Transverse colon (tissue), 4 donors: ENCODE data around the gene CRYGN.

Source experiments
- CTCF ChIP-seq, 5 experiments: fragments of 200-600 bp in 3 of 5; fragments of 450-650 bp in 2 of 5; sonication (generic) in 3 of 5; IDR thresholded peaks; 1 replicate in 2 of 5; 2 replicates in 3 of 5; pipeline ENCODE4 v1.5.1; 2016 to 2017; ENCODE audit warnings: antibody characterized with exemption in 5 of 5, inconsistent platforms in 3 of 5, mild to moderate bottlenecking in 2 of 5, moderate library complexity in 1 of 5
- EP300 ChIP-seq: sonication (generic); formaldehyde crosslinking; IDR thresholded peaks from one replicate; pipeline ENCODE4 v1.6.1; 2017; ENCODE audit warnings: antibody characterized with exemption, low read depth
- POLR2A ChIP-seq: fragments of 450-650 bp; IDR thresholded peaks from one replicate; pipeline ENCODE4 v1.6.1; 2016; ENCODE audit warnings: antibody characterized with exemption, mild to moderate bottlenecking, moderate library complexity
- POLR2AphosphoS5 ChIP-seq, 3 donors: sonication (generic); formaldehyde crosslinking; IDR thresholded peaks; one replicate each; pipeline ENCODE4 v1.6.1; 2016; ENCODE audit warnings: antibody characterized with exemption in 3 of 3

DNA sequence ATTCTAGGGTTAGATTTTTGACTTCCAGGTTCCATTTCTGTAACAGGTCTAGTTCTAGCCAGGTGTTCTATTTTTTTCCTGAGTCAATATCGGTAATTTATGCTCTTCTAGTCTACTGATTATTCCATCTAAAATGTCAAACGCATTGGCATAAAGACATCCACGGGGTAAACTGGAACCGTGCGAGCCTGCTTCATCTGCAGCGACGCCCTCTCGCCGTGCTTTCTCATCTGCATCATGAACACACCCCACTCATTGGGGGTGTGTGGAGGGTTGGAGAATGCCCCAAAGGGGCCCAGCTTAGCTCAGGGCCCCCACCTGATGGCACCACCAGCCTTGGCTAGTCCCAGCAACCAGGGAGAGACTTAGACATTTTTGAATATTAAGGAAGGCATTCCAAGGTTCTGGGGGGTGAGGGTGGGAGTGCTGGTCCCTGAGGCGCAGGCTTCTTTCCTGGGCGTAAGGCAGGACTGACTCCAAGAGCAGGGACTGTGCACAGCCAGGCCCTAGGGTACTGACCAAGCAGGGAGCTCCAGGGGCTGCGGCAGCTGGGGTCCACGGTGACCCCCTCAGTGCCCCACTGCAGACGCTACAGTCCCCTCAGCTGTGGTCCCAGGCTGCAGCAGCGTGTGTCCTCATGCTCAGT is 12.9 kb upstream of the CRYGN start:
- TF ChIP-seq POLR2A (no peak), CTCF (IDR thresholded peaks at IDR 0.05) (no peak), POLR2AphosphoS5 (IDR thresholded peaks at IDR 0.05) (no peak), EP300 (no peak)
